Inferior parietal cortex (tissue), 1 donor: ENCODE measurements around the gene SLIT3.

Experiments
- DNase-seq: peaks from one replicate; pipeline ENCODE4 v3.0.0-alpha.2; 2016; ENCODE audit errors: extremely low spot score

The SLIT3 gene

DNA sequence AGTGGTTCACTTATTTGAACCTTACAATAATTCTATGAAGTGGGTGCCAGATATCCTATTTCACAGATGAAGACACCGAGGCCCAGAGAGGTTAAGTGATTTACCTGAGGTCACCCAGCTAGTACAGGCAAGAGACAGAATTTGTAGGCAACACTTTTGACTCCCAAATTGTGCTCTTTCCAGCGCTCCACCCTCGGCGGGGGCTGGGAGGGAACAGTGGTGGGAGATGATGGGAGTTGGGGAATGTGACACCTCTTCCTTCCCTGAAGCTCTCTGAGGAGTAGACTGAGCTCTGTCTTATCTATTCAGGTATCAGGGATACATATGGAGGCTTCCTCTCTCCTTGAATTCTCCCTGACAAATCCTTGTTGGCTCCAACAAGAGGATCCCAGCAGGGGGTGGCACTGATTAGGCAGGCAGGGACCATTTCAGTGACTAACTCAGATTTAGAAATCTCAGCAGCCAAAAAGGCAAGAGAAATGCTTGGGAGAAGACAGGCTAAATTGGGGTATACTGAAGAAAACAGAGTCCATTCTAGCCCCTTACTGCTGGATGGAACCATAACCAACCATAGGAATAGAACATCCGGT lies 626.0 kb downstream of the SLIT3 start:
- no peak for DNase-seq

GRCh38 chr5:168672888-168673287 lies 628.1 kb downstream of the SLIT3 start:
- DNase-seq, result no peak

DNA sequence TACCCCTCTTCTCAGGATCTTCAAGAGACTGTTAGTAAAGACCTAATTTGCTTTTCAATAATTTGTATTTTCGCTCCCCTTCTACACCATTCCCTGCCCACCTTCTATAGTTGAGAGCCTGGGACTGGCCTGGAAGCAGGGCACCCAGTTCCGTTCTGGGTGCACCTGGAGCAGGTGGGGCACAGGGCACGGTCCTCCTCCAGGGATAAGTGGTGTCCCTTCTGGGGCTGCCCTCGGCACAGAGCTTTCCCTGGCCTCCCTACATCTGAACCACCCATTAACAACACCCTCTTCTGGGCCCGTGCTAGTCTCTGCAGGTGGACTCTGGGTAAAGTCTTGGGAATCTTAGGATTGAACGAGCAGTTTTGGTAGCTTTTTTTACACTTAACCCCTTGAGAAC lies 628.9 kb downstream of the SLIT3 start:
- DNase-seq, result no peak

DNA sequence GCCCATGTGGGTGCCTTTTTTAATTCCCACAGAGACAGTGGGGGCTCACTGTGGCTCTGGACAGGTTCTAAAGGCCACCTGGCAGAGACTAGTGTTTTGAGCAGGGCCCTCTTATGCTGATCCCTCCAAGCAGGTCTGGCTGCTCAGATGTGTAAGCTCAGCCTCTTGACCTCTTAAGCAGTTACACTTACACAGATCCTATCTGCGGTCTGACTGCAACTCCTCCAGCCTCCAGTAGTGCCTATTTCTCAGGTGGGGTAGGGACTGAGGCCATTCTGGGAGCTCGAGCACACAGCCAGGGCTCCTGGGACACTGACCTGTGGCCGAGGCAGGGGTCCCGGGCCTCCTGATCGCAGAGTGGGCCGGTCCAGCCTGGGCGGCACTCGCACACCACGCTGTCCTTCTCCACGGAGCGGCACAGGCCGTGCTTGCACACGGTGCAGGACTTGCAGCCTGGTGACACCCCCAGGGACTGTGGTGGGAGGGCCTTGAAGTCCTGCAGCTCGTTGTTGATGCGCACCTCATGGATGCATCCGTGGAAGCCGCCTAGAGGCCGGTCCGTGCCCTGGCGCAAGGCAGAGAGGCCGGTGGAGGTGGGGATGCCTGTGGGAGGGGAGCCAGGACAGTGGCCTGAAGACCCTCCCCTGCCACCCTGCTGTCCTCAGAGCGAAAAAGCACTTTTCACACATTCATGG lies 629.9 kb downstream of the SLIT3 start:
- no peak for DNase-seq

DNA sequence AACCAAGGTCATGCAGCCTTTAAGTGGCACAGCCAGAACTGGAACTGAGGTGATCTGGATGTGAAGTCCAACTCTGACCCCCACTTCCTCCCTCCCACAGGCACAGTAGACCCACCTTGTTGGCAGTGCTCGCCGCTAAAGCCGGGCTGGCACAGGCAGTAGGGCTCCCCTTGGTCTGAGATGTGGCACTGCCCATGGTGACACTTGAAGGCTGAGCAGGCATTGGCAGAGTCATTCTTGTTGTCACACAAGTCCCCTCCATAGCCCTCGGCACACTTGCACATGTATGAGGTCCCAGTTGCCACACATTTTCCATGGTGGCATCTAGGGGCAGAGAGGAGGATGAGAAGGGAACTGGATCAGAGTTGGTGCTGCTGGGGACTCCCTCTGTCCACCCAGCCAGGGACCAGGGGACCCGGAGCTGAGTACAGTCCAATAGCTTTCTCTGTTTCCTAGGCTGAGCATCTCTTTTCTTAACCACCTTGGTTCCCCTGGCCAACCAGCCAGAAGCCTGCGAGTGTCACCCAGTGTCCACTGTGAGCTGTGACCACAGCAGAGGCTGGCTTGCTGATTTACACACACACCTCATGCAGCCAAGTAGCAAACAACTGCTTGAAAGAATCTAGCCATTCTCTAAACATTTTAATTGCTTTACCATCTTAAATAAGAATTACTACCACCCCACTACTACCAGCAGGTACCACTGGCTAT lies 631.1 kb downstream of the SLIT3 start:
- DNase-seq, result no peak

- no peak for DNase-seq
Observed at GRCh38 chr5:168669156-168669555, 631.8 kb downstream of the SLIT3 start.

DNA sequence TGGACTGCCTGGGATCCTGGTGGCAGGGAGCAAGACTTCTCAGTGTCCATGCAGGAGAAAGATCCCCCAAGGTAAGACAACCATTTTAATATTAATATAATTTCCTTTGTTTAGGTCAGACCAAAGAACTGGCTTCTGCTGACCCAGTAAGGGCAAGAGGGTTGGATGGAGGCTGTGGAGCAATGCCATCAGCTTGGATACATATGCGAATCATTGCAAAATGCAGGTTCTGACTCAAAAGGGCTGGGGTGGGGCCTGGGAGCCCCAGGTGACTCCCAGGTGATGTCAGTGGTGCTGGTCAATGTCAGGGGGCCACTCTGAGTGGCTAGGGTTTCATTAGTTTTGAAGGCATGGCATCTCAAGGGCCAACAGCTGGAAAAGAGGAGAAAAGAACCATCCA lies 632.9 kb downstream of the SLIT3 start:
- DNase-seq, result no peak

DNA sequence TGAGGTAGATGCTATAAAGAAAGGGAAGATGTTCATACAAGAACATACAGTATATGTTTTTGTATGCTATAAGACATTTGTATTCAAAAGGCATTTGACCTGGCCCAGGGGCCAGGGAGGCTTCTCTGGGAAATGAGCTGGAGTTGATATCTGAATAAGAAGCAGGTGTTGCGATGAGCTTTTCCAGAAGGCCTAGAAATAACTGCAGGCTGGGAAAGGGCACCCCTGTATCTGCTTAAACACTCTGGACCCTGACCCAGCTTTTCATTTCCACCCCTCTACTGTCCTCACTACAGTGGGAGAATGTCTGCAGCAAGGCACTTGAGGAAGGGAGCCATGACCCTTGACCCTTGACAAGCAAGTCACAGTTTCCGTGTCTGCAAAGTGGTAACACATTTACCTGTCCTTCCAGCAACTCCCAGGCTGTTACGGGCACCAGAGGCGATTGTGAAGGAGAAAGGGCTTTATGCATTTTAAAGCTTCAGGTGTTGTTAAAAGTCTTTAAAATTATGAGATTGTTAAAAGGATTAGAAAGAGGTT lies 633.6 kb downstream of the SLIT3 start:
- no peak for DNase-seq

GRCh38 chr5:168666356-168666755 lies 634.6 kb downstream of the SLIT3 start:
- no peak for DNase-seq

DNA sequence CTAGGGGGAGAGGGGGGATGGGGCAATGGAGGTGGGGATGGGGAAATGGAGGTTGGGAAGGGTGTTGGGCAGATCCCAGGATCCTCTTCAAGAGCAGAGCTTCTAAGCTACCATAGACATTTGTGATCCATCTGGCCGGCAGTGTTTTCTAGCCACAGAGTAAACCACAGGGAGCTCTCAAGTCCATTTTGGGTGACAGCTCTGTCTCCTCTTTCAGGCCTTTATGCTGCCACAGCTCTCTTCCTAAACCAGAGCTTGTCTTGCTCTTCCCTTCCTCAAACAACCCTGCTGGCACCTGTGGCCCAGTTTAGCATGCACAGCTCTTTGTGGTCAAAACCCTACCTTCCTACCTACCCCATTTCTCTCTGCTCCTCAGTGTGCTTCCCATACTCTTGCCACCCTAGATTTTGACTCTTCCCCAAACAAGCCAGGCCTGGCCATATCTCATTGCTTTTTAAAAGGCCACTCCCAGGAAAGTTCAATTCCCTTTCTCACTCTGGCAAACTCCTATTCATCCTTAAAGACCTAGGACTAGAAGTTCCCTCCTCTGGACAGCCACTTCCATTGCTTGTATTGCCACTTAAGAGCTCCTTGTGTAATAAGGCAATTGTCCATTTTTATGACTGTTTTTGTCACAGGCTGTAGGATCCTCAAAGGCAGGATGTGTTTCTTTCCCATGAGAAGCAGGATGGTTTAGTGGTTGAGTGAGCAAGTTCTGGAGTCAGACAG lies 637.5 kb downstream of the SLIT3 start:
- no peak for DNase-seq

DNA sequence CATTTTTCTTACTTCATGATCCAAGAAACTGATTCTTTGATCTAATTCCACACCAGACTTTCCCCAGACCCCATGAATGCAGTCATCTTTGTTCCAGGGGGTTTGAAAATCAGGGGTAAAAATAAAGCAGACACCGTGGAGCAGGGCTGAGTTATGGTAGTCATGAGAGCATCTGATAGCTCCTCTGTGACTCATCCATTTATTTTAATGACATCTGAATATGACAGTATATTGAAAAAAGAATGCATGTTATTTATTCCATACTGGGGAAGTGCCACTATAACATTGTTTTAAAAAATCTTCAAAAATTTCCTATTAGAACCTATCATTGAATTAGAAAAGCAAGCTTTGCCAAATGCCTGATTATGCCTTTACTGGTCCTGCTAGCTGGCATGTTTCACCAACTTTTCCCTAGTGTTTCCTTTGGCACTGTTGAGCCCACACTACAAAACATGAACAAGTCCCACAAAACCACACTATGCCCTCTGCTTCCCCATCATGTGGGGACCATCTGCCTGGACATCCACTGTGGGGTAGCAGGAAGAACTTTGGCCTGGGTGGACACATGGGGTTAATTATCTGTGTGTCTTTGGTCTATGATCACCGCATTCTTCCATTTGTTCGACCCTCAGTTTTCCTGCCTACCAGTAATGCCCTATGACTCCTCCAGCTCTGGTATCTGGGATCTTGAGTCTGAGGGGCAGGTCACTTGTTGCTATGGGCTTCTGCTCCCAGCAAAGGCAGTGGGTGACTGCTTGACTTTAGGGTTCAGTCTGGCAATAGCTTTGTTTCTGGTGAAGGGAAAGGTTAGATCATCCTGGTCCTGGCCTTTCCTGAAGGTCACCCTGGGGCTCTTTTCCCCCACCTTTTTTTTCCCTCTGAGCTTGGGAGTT lies 639.1 kb downstream of the SLIT3 start:
- DNase-seq, result no peak

DNA sequence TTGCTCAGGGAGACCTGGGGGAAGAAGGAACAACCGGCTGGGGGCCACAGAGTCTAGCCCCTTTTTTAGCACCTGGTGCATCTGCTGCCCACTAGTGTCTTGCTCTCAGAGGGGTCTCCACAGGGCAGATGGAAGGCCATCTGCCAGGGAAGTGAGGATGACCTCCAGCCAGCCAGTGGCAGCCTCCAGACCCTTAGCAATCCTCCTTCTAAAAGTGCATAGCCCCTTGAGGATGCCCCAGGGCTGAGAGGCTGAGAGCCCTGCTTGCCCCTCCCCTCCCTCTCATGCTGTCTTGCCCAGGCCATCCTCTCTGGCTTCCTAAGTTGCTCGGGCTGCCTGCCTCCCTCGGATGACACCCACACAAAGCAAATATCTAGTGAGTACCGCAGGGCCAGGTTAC lies 640.2 kb downstream of the SLIT3 start:
- no peak for DNase-seq

GRCh38 chr5:168659286-168659847 lies 641.6 kb downstream of the SLIT3 start:
- DNase-seq, result no peak

DNA sequence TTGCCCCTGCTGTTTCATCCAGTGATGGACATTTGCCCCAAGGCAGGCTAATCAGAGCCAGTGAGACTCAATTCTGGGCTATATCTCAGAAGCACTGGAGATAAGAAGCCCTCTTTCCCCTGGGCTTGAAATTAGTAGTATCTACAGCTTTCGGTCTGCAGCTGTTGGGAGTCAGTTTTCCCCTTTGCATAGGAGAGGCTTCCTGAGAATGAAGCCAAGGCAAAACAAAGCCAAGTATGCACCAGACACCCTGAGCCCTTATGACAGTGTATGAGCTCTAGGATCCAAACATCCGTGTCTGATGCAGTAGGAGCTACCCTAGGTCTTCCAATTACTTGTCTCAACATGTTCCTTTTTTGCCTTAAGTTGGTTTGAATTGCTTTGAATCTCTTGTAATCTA lies 642.5 kb downstream of the SLIT3 start:
- DNase-seq, result no peak

DNA sequence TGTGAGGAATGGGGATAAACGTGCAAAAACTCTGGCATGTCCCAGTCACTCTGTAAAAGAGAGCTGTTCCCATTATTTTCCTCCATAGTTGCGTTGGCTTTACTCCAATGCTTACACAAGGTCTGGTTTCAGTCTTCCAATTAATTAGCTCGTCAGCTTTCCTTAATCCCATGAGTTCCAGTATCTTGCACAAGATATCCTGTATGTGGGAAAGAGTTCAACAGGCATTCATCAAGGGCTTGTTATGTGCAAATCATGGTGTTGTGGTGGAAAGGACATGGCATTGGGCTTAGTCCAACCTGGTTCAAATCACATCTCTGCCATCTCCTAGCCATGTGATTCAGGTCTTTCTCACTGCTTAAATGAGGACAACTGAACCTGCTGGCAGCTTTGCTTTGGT lies 644.3 kb downstream of the SLIT3 start:
- DNase-seq, result no peak

- no peak for DNase-seq
Observed at GRCh38 chr5:168655316-168655715, 645.6 kb downstream of the SLIT3 start.

GRCh38 chr5:168654211-168654721 lies 646.7 kb downstream of the SLIT3 start:
- DNase-seq, result no peak

DNA sequence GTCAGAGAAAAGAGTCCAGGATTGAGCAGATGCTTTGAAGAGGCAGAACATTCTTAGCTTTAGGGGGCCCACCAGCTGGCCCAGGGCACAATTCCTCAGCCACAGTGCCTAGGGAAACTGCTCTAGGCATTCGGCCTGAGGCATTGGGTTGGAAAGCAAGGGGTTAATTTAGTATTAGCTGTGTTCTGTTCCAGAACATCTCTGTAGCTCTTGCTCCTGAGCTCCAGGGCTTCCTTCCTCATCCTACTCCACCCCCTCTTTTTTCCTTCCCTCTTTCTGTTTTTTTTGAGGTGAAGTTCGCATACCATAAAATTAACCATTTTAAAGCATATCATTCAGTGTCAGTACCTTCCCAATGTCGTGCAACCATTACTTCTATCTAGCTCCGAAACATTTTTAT lies 647.3 kb downstream of the SLIT3 start:
- no peak for DNase-seq

DNA sequence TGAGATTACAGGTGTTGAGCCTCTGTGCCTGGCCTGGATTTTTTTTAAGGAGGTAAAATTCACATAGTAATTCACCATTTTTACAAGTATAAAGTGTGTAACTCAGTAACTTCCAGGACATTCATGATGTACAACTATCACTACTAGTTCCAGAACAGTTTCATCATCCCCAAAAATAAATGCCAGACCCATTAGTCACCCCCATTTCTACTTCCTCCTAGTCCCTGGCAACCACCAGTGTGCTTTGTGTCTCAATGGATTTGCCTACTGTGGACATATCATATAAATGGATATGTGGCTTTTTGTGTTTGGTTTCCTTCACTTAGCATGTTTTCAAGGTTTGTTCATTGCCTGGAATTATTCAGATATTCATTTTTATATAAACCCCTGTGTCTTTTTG lies 649.3 kb downstream of the SLIT3 start:
- no peak for DNase-seq

- no peak for DNase-seq
Observed at GRCh38 chr5:168649306-168649705, 651.6 kb downstream of the SLIT3 start.

GRCh38 chr5:168648576-168648975 lies 652.4 kb downstream of the SLIT3 start:
- no peak for DNase-seq
